ENCODE results near the gene CSDE1. TPM values are rescaled to one million over a fixed set of nuclear protein-coding genes. Genes with fewer than 3 reads are reported as not detected.
"Not testable (repeated sequence)": the region's sequence is repeated elsewhere in the genome, so short reads cannot be mapped to it uniquely, and the experiment has no call there.

The CSDE1 gene
- total RNA-seq (2013): 342 TPM
- polyA plus RNA-seq (100 to 1,000 TPM; 177 to 324 (median 251) TPM), polyA minus RNA-seq (181 and 231 TPM in 2 replicates), total RNA-seq (387 to 989 (median 853) reads per million in 11 experiments)

- Histone ChIP-seq H3K9me3 (replicated peaks in 1 of 2; ENCODE audit: control insufficient read depth in 1 of 2, insufficient read depth in 1 of 2, low read length in 2 of 2) (no peaks in the 10 kb centered on the region), H3K4me3 (replicated peaks in 1 of 3; ENCODE audit: low read depth in 2 of 3, low read length in 3 of 3) (peak within 1 kb of the TSS; percentile 88 to 98 (median 97)), H3K4me2 (replicated peaks; ENCODE audit: extremely low read depth, low read length, poor library complexity, severe bottlenecking) (peak within 1 kb of the TSS; percentile 85), H3K27me3 (ENCODE audit: control insufficient read depth in 2 of 2, insufficient read depth in 2 of 2, low read length in 2 of 2) (no peaks in the 10 kb centered on the region), H4K20me1 (ENCODE audit: insufficient read depth, low read length) (peaks cover 46% of the 10 kb centered on the region), H3K4me1 (ENCODE audit: control insufficient read depth in 1 of 2, insufficient read depth in 2 of 2, low read length in 2 of 2) (peaks cover 31 to 44% of the 10 kb centered on the region in 2 donors), H3K79me2 (ENCODE audit: insufficient read depth, low read length) (peaks cover 52% of the 10 kb centered on the region), H3K27ac (ENCODE audit: low read depth in 1 of 2, low read length in 2 of 2) (peak within 1 kb of the TSS; percentile 99 to 100), H3K9ac (ENCODE audit: insufficient read depth, low read length, poor library complexity, severe bottlenecking) (peak within 1 kb of the TSS; percentile 100), H2AFZ (ENCODE audit: insufficient read depth, low read depth, low read length, poor library complexity, severe bottlenecking) (peak within 1 kb of the TSS; percentile 79), H3K36me3 (replicated peaks in 1 of 2; ENCODE audit: control insufficient read depth in 1 of 2, insufficient read depth in 2 of 2, low read length in 2 of 2) (no peaks in the 10 kb centered on the region)
- TF ChIP-seq CTCF (IDR thresholded peaks at IDR 0.05): no peak
- WGBS (ENCODE audit: insufficient coverage): under 1% methylated on average over 50 of the region's 50 CpGs
- Mint-ChIP-seq H3K36me3 (peaks cover 0 to 9% of the 10 kb centered on the region in 2 donors), H3K4me1 (peaks cover 46% of the 10 kb centered on the region), H3K4me3 (peak within 1 kb of the TSS; percentile 95 to 98), H3K27me3 (ENCODE audit: low read depth in 3 of 3) (no peaks in the 10 kb centered on the region), H3K27ac (peak within 1 kb of the TSS; percentile 99 to 100 (median 100)), H3K9me3 (peaks cover 0 to under 1% (median 0%) of the 10 kb centered on the region in 7 donors)
- peak; percentile 99 to 100 (median 99) for DNase-seq
- intact Hi-C loops (cut with micrococcal nuclease): loop anchor here (2.0 to 5.0 kb wide), 5 partner anchors 40 to 945 kb away; partner anchors contain the start of genes NRAS (in 2 of the 2), BCAS2 (in 1 of the 2), RSBN1 (in 1 of the 2) and TRIM33 (in 1 of the 2)
Observed at GRCh38 chr1:114757455-114758255, at the start of gene CSDE1. CSDE1 (minus strand) TSS chr1:114757984; CDS start chr1:114739890, 18,094 bp downstream.

- H2AFZ ChIP-seq (ENCODE audit: insufficient read depth, low read depth, low read length, poor library complexity, severe bottlenecking); H3K4me3 Mint-ChIP-seq; H3K27me3 ChIP-seq (ENCODE audit: control insufficient read depth in 2 of 2, insufficient read depth in 2 of 2, low read length in 2 of 2); H3K27ac Mint-ChIP-seq; H3K4me1 Mint-ChIP-seq; DNase-seq; H3K36me3 Mint-ChIP-seq; H3K9ac ChIP-seq (ENCODE audit: insufficient read depth, low read length, poor library complexity, severe bottlenecking); H3K4me3 ChIP-seq (replicated peaks in 1 of 3; ENCODE audit: low read depth in 2 of 3, low read length in 3 of 3); H3K36me3 ChIP-seq (replicated peaks in 1 of 2; ENCODE audit: control insufficient read depth in 1 of 2, insufficient read depth in 2 of 2, low read length in 2 of 2); H4K20me1 ChIP-seq (ENCODE audit: insufficient read depth, low read length); H3K4me1 ChIP-seq (ENCODE audit: control insufficient read depth in 1 of 2, insufficient read depth in 2 of 2, low read length in 2 of 2); intact Hi-C loops (cut with micrococcal nuclease); H3K79me2 ChIP-seq (ENCODE audit: insufficient read depth, low read length); H3K9me3 ChIP-seq (replicated peaks in 1 of 2; ENCODE audit: control insufficient read depth in 1 of 2, insufficient read depth in 1 of 2, low read length in 2 of 2); H3K4me2 ChIP-seq (replicated peaks; ENCODE audit: extremely low read depth, low read length, poor library complexity, severe bottlenecking); H3K27ac ChIP-seq (ENCODE audit: low read depth in 1 of 2, low read length in 2 of 2): not testable (repeated sequence)
- Mint-ChIP-seq H3K9me3 (peaks cover 3 to 12% (median 8%) of the 10 kb centered on the region in 7 donors), H3K27me3 (ENCODE audit: low read depth in 3 of 3) (peaks cover 2 to 10% (median 8%) of the 10 kb centered on the region in 3 donors)
- WGBS (ENCODE audit: insufficient coverage): 88% methylated on average over 3 of the region's 33 CpGs
Observed at GRCh38 chr1:114804449-114804848, 46.7 kb upstream of the CSDE1 start.

All from CD14-positive monocyte (primary cell).